ENCODE results near the gene CSNK2B. TPM values are rescaled to one million over a fixed set of nuclear protein-coding genes. Genes with fewer than 3 reads are reported as not detected.

CSNK2B gene
- total RNA-seq, 1 donor from 2014 or later: 148 TPM

- H3K9me3 ChIP-seq: no peaks in the 10 kb centered on the region
- intact Hi-C loops (cut with DNase I): no loop called here
- DNase-seq (ENCODE audit: low spot score in 2 of 2): no peak
- no peaks in the 10 kb centered on the region for H3K27me3 ChIP-seq
- no peak for TF ChIP-seq CTCF (IDR thresholded peaks at IDR 0.05)
- H3K36me3 ChIP-seq: peaks cover 97 to 100% of the 10 kb centered on the region in 2 donors
- H3K27ac ChIP-seq: no peak overlapping the region
- H3K4me3 ChIP-seq: no peak overlapping the region
- no peaks in the 10 kb centered on the region for H3K4me1 ChIP-seq
These were observed 33.5 kb upstream of the CSNK2B start for GRCh38 chr6:31632279-31632946.

- Histone ChIP-seq H3K36me3 (peaks cover 94 to 99% of the 10 kb centered on the region in 2 donors), H3K27ac (no peak overlapping the region), H3K4me3 (no peak overlapping the region), H3K4me1 (no peaks in the 10 kb centered on the region), H3K9me3 (no peaks in the 10 kb centered on the region), H3K27me3 (no peaks in the 10 kb centered on the region)
- no peak for TF ChIP-seq CTCF (IDR thresholded peaks at IDR 0.05)
- intact Hi-C loops (cut with DNase I): no loop called here
- no peak for DNase-seq (ENCODE audit: low spot score in 2 of 2)
These were observed 32.4 kb upstream of the CSNK2B start for GRCh38 chr6:31633447-31633846.

DNA sequence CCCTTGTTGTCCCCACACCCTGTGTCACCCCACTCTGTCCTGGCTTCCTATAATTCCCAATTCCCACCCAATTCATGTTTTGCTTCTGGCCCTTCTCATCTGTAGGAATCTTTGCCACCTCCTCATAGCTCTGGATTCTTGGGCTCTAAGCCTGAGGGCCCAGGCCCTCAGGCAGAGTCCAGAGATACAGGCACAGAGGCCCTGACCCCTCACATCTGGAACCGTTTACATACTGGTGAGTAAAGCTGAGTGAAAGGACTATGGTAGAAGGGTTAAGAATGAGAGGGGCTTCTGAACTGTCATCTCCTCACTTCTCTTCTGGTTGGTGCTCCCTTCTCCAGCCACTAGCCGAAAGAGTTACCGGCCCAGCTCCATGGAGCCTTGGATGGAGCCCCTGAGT, 31.7 kb upstream of the CSNK2B start:
- H3K36me3 ChIP-seq: peaks cover 90 to 99% of the 10 kb centered on the region in 2 donors
- H3K4me3 ChIP-seq: no peak overlapping the region
- no peak for TF ChIP-seq CTCF (IDR thresholded peaks at IDR 0.05)
- no peak overlapping the region for H3K27ac ChIP-seq
- H3K9me3 ChIP-seq: no peaks in the 10 kb centered on the region
- no peaks in the 10 kb centered on the region for H3K27me3 ChIP-seq
- H3K4me1 ChIP-seq: no peaks in the 10 kb centered on the region
- no peak for DNase-seq (ENCODE audit: low spot score in 2 of 2)
- intact Hi-C loops (cut with DNase I): no loop called here

GRCh38 chr6:31634969-31635575, 30.8 kb upstream of the CSNK2B start:
- no peak overlapping the region for H3K27ac ChIP-seq
- peaks cover 88 to 99% of the 10 kb centered on the region in 2 donors for H3K36me3 ChIP-seq
- no peaks in the 10 kb centered on the region for H3K27me3 ChIP-seq
- no peak for TF ChIP-seq CTCF (IDR thresholded peaks at IDR 0.05)
- intact Hi-C loops (cut with DNase I): no loop called here
- no peak for DNase-seq (ENCODE audit: low spot score in 2 of 2)
- no peaks in the 10 kb centered on the region for H3K4me1 ChIP-seq
- no peak overlapping the region for H3K4me3 ChIP-seq
- H3K9me3 ChIP-seq: no peaks in the 10 kb centered on the region

- Histone ChIP-seq H3K4me3 (no peak overlapping the region), H3K4me1 (no peaks in the 10 kb centered on the region), H3K27ac (no peak overlapping the region), H3K27me3 (no peaks in the 10 kb centered on the region), H3K36me3 (peaks cover 88 to 99% of the 10 kb centered on the region in 2 donors), H3K9me3 (no peaks in the 10 kb centered on the region)
- DNase-seq (ENCODE audit: low spot score in 2 of 2): no peak
- intact Hi-C loops (cut with DNase I): no loop called here
- no peak for TF ChIP-seq CTCF (IDR thresholded peaks at IDR 0.05)
These were observed 28.9 kb upstream of the CSNK2B start for GRCh38 chr6:31636698-31637596.
